Measurements from ENCODE around the gene NRAP.

NRAP gene, protein sequence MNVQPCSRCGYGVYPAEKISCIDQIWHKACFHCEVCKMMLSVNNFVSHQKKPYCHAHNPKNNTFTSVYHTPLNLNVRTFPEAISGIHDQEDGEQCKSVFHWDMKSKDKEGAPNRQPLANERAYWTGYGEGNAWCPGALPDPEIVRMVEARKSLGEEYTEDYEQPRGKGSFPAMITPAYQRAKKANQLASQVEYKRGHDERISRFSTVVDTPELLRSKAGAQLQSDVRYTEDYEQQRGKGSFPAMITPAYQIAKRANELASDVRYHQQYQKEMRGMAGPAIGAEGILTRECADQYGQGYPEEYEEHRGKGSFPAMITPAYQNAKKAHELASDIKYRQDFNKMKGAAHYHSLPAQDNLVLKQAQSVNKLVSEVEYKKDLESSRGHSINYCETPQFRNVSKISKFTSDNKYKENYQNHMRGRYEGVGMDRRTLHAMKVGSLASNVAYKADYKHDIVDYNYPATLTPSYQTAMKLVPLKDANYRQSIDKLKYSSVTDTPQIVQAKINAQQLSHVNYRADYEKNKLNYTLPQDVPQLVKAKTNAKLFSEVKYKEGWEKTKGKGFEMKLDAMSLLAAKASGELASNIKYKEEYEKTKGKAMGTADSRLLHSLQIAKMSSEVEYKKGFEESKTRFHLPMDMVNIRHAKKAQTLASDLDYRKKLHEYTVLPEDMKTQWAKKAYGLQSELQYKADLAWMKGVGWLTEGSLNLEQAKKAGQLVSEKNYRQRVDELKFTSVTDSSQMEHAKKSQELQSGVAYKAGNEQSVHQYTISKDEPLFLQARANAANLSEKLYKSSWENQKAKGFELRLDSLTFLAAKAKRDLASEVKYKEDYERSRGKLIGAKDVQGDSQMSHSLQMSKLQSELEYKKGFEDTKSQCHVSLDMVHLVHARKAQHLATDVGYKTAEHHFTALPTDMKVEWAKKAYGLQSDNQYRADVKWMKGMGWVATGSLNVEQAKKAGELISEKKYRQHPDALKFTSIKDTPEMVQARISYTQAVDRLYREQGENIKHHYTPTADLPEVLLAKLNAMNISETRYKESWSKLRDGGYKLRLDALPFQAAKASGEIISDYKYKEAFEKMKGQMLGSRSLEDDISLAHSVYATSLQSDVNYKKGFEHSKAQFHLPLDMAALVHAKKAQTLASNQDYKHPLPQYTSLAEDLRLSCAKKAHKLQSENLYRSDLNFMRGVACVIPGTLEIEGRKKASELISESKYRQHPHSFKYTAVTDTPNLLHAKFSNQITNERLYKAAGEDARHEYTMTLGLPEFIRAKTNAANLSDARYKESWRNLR (N-terminal part only)

GRCh38 chr10:113663908-113664307 lies at the start of gene NRAP:
NRAP (minus strand) TSS chr10:113664041; CDS start chr10:113663882, 159 bp downstream.
- no peak for DNase-seq
- no peak for TF ChIP-seq POLR2A (IDR thresholded peaks at IDR 0.05; ENCODE audit: low read length)
- TF ChIP-seq GATA1 (IDR thresholded peaks at IDR 0.05; ENCODE audit: low read depth, low read length): no peak

DNA sequence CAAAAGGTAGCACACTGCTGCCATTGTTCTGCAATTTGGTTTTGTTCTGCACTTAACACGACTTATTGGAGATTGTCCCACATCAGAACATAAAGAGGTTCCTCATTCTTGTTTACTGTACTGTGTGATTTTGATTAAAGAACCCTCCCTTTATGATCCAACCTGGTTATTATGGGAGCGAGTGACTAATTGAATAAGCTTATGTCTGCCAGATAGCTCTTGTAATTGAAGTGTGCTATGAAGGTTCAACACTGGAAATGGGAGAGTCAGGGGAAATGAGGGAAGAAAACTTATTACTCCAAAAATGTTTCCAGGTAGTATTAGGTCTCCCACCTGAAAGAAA lies 49.8 kb upstream of the NRAP start:
- TF ChIP-seq POLR2A (IDR thresholded peaks at IDR 0.05; ENCODE audit: low read length) (no peak), GATA1 (IDR thresholded peaks at IDR 0.05; ENCODE audit: low read depth, low read length) (no peak)
- no peak for DNase-seq

DNA sequence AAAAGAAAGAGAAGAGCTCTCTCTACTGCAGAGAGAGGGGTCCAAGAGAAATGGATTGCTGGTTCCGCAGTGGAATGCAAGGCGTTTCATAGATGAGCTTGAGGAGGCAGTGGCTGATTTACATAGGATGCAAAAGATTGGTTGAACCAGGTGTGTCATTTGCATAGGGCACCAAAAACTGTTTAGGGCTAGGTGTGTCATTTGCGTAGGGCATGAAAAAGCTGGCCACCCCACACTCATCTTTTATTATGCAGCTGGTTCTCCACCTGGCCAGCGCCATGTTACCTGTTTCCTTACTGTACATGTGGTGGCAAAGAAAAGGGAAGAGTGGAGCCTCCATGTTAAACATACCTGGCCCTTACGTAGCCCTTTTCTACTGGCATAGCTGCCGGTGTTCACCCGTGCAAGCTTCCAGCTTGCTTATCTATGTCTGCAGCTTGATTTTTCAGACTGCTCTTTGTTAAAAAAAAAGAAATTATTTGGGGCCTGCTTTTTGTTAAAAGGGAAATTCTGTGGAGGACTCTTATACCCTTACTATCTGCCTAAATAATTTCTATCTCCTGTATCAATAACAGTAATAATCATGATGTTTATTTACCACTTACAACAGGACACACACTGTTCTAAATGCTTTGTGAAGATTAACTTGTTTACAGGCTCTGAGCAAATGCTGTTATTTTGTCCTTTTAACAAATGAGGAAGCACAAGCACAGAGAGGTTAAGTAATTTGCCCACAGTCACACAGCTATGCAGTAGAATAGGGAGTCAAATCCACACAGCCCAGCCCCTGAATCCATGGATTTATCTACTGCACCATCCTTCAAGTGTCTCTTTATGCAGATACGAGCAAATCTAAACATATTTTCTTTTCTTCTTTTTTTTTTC lies 49.2 kb upstream of the NRAP start:
- TF ChIP-seq GATA1 (IDR thresholded peaks at IDR 0.05; ENCODE audit: low read depth, low read length) (no peak), POLR2A (IDR thresholded peaks at IDR 0.05; ENCODE audit: low read length) (no peak)

DNA sequence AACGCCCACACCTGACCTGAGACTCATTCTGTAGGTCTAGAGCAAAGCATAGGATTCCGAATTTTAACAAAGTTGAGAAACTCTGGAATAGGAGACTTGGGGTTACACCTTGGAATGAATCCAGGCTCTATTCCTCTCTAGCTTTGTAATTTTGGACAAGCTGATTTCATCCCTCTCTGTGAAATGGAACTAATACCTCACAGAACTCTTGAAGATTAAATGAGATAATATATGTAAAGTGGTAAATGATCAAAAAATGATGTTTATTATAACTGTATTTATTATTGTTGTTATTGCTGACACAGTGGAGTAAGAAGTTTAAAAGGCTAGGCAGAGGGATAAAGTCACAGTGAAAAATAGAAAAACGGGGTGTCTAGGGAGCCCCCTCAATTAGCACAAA lies 48.2 kb upstream of the NRAP start:
- TF ChIP-seq GATA1 (IDR thresholded peaks at IDR 0.05; ENCODE audit: low read depth, low read length) (no peak), POLR2A (IDR thresholded peaks at IDR 0.05; ENCODE audit: low read length) (no peak)
- DNase-seq: no peak

More for the DNA sequence above, 49.2 kb upstream of the NRAP start:
- no peak for DNase-seq

- no peak for DNase-seq
- no peak for TF ChIP-seq GATA1 (IDR thresholded peaks at IDR 0.05; ENCODE audit: low read depth, low read length)
- TF ChIP-seq POLR2A (IDR thresholded peaks at IDR 0.05; ENCODE audit: low read length): no peak
Measured at GRCh38 chr10:113711142-113711541, 47.3 kb upstream of the NRAP start.

DNA sequence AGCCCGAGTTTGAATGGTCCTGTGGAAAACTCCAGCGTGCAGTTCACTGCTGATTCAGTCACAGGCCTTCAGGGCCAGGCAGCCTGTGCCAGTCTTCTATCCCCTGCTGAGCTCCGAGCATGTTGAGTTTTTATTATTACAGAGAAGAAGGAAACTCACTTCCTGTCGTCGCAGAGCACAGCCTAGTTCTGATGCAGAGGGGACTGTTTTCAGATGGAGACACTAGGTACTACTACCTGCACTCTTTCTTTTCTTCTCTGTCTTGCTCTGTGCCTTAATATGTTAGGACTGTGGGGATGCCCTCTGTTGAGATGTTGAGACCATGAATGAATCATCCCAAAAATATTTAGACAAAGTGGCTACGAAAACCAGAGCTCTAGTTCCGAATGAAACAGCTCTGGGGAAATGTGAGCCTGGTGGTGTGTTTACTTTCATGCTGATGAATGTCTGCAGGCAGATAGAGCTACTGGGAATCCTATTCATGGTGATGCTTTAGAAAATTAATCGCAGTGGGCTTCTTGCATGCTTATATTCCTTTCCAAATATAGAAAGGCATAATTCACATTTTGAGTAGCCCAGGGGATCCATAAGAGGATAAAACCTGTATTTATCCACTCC lies 45.5 kb upstream of the NRAP start:
- DNase-seq: no peak
- TF ChIP-seq GATA1 (IDR thresholded peaks at IDR 0.05; ENCODE audit: low read depth, low read length) (no peak), POLR2A (IDR thresholded peaks at IDR 0.05; ENCODE audit: low read length) (no peak)

- DNase-seq: no peak
- TF ChIP-seq POLR2A (IDR thresholded peaks at IDR 0.05; ENCODE audit: low read length) (no peak), GATA1 (IDR thresholded peaks at IDR 0.05; ENCODE audit: low read depth, low read length) (no peak)
Measured at GRCh38 chr10:113708640-113709039, 44.8 kb upstream of the NRAP start.

- no peak for DNase-seq
- TF ChIP-seq GATA1 (IDR thresholded peaks at IDR 0.05; ENCODE audit: low read depth, low read length) (no peak), POLR2A (IDR thresholded peaks at IDR 0.05; ENCODE audit: low read length) (no peak)
Measured at GRCh38 chr10:113706623-113707022, 42.8 kb upstream of the NRAP start.

GRCh38 chr10:113705344-113705652 lies 41.5 kb upstream of the NRAP start:
- no peak for DNase-seq
- TF ChIP-seq POLR2A (IDR thresholded peaks at IDR 0.05; ENCODE audit: low read length) (no peak), GATA1 (IDR thresholded peaks at IDR 0.05; ENCODE audit: low read depth, low read length) (no peak)

DNA sequence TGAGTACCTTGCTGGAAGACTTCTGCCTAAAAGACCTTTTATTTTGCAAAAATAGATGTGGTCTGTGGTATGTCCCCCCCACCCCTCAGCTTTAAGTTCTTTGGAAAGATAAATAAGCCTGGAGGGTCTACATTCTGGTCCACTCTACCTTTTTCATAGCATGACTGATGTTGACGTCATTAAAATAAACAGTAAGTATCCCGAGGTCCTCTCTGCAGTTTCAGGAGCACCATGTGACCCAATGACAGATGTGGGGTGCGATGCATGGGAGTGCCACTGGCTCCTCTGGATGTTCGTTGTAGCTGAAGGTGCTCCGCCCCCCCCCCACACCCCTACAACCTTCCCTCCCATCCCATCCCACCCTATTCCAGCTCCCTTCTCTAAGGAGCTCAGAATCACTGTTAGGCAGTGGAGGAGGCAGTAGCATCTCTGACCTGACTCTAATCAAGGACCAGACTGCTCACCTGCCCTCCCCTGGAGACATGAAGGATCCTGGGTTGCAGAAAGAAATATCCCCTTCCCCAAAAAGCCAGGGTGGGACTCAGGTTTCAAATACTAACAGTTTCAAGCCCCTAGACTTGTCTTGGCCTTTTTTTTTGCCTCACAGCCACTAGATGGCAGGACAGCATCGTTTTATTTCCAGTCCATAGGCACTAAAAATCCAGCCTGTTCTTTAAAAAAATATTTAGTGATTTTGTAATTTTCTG lies 40.9 kb upstream of the NRAP start:
- peak; percentile 22 to 60 for DNase-seq
- TF ChIP-seq GATA1 (IDR thresholded peaks at IDR 0.05; ENCODE audit: low read depth, low read length): no peak
- no peak for TF ChIP-seq POLR2A (IDR thresholded peaks at IDR 0.05; ENCODE audit: low read length)

- TF ChIP-seq GATA1 (IDR thresholded peaks at IDR 0.05; ENCODE audit: low read depth, low read length): no peak
- TF ChIP-seq POLR2A (IDR thresholded peaks at IDR 0.05; ENCODE audit: low read length): no peak
- DNase-seq: no peak
Measured at GRCh38 chr10:113697595-113697994, 33.8 kb upstream of the NRAP start.

- no peak for TF ChIP-seq GATA1 (IDR thresholded peaks at IDR 0.05; ENCODE audit: low read depth, low read length)
- TF ChIP-seq POLR2A (IDR thresholded peaks at IDR 0.05; ENCODE audit: low read length): no peak
- no peak for DNase-seq
Measured at GRCh38 chr10:113695691-113696090, 31.9 kb upstream of the NRAP start.
